Fibroblast of lung (primary cell): Measurements from ENCODE around the gene TMSB15B.

ENCODE experiments used
- CTCF ChIP-seq, 2 donors: IDR thresholded peaks in 1 of 2; conservative IDR thresholded peaks in 1 of 2; 1 replicate in 1 of 2; 2 replicates in 1 of 2; pipeline ENCODE4 v1.5.1; 2011 to 2012; ENCODE audit warnings: low read length in 2 of 2, control low read depth in 1 of 2, inconsistent platforms in 1 of 2, low read depth in 1 of 2, mild to moderate bottlenecking in 1 of 2
- EZH2 ChIP-seq: IDR thresholded peaks from 2 replicates; pipeline ENCODE4 v1.5.1; 2012; ENCODE audit warnings: low read length, control low read depth, mild to moderate bottlenecking; ENCODE audit errors: missing control alignments

- TF ChIP-seq CTCF (conservative IDR thresholded peaks at IDR 0.05 in 1 of 2, IDR thresholded peaks at IDR 0.05 in 1 of 2; ENCODE audit: low read depth in 1 of 2, low read length in 2 of 2) (no peak), EZH2 (no peak)
Observed at GRCh38 chrX:103918571-103919269, 43.7 kb upstream of the TMSB15B start.
